Glutamatergic neuron (in vitro differentiated cells): Measurements from ENCODE around the gene SHROOM3. TPM values are rescaled to one million over a fixed set of nuclear protein-coding genes. Genes with fewer than 3 reads are reported as not detected.

Source experiments
- DNase-seq: peaks from one replicate; pipeline ENCODE4 v3.0.0; 2022
- H3K27ac Mint-ChIP-seq: one replicate; pipeline ENCODE4 v1.8.0; 2020; ENCODE audit warnings: mild to moderate bottlenecking, mixed read lengths, inconsistent platforms; ENCODE audit not compliant: unreplicated experiment
- H3K27me3 Mint-ChIP-seq: one replicate; pipeline ENCODE4 v1.8.0; 2020; ENCODE audit warnings: mild to moderate bottlenecking, moderate library complexity, mixed read lengths, inconsistent platforms; ENCODE audit not compliant: unreplicated experiment
- H3K36me3 Mint-ChIP-seq: one replicate; pipeline ENCODE4 v1.8.0; 2020; ENCODE audit warnings: mild to moderate bottlenecking, mixed read lengths, inconsistent platforms; ENCODE audit not compliant: unreplicated experiment
- H3K4me1 Mint-ChIP-seq: one replicate; pipeline ENCODE4 v1.8.0; 2020; ENCODE audit warnings: mild to moderate bottlenecking, low read depth, mixed read lengths, inconsistent platforms; ENCODE audit not compliant: unreplicated experiment
- H3K4me3 Mint-ChIP-seq: one replicate; pipeline ENCODE4 v1.8.0; 2020; ENCODE audit warnings: mild to moderate bottlenecking, mixed read lengths, inconsistent platforms; ENCODE audit not compliant: unreplicated experiment
- H3K9me3 Mint-ChIP-seq: one replicate; pipeline ENCODE4 v1.8.0; 2020; ENCODE audit warnings: mild to moderate bottlenecking, moderate library complexity, mixed read lengths, inconsistent platforms; ENCODE audit not compliant: unreplicated experiment
- total RNA-seq: library from RNA; stranded (reverse); fragmentation: NEBNext Ultra II Directional; extraction: Animal tissue kit (Norgen Biotek cat#: 25700); gene quantifications from one replicate; pipeline ENCODE4 v1.2.1, GENCODE V29; 2021; ENCODE audit not compliant: unreplicated experiment
- TF ChIP-seq, protein P1 (sequence below): fragments of 200-600 bp; sonication (generic); IDR thresholded peaks from one replicate; pipeline ENCODE4 v1.5.0; 2021; ENCODE audit not compliant: partially characterized antibody, unreplicated experiment

The SHROOM3 gene
- total RNA-seq, 1 donor from 2014 or later: 1.9 TPM

- Mint-ChIP-seq H3K4me1 (peaks cover 16% of the 10 kb centered on the region), H3K27ac (no peak overlapping the region), H3K9me3 (no peaks in the 10 kb centered on the region), H3K27me3 (peaks cover 2% of the 10 kb centered on the region), H3K36me3 (no peaks in the 10 kb centered on the region), H3K4me3 (no peak overlapping the region)
- TF ChIP-seq, protein P1, sequence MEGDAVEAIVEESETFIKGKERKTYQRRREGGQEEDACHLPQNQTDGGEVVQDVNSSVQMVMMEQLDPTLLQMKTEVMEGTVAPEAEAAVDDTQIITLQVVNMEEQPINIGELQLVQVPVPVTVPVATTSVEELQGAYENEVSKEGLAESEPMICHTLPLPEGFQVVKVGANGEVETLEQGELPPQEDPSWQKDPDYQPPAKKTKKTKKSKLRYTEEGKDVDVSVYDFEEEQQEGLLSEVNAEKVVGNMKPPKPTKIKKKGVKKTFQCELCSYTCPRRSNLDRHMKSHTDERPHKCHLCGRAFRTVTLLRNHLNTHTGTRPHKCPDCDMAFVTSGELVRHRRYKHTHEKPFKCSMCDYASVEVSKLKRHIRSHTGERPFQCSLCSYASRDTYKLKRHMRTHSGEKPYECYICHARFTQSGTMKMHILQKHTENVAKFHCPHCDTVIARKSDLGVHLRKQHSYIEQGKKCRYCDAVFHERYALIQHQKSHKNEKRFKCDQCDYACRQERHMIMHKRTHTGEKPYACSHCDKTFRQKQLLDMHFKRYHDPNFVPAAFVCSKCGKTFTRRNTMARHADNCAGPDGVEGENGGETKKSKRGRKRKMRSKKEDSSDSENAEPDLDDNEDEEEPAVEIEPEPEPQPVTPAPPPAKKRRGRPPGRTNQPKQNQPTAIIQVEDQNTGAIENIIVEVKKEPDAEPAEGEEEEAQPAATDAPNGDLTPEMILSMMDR: no peak
- DNase-seq: no peak
Measured at GRCh38 chr4:76714226-76714625, 279.2 kb downstream of the SHROOM3 start.

GRCh38 chr4:76716020-76716419 is 281.0 kb downstream of the SHROOM3 start:
- Mint-ChIP-seq H3K27me3 (peaks cover 2% of the 10 kb centered on the region), H3K4me3 (no peak overlapping the region), H3K36me3 (no peaks in the 10 kb centered on the region), H3K9me3 (no peaks in the 10 kb centered on the region), H3K27ac (no peak overlapping the region), H3K4me1 (peaks cover 17% of the 10 kb centered on the region)
- no peak for DNase-seq
- TF ChIP-seq, protein P1: no peak

- no peaks in the 10 kb centered on the region for H3K36me3 Mint-ChIP-seq
- H3K4me1 Mint-ChIP-seq: peaks cover 17% of the 10 kb centered on the region
- H3K27me3 Mint-ChIP-seq: peaks cover 2% of the 10 kb centered on the region
- TF ChIP-seq, protein P1: no peak
- H3K27ac Mint-ChIP-seq: no peak overlapping the region
- no peak for DNase-seq
- no peak overlapping the region for H3K4me3 Mint-ChIP-seq
- no peaks in the 10 kb centered on the region for H3K9me3 Mint-ChIP-seq
Measured at GRCh38 chr4:76716658-76717057, 281.6 kb downstream of the SHROOM3 start.

- peaks cover 5% of the 10 kb centered on the region for H3K27me3 Mint-ChIP-seq
- no peak for DNase-seq
- no peak overlapping the region for H3K27ac Mint-ChIP-seq
- peaks cover 17% of the 10 kb centered on the region for H3K4me1 Mint-ChIP-seq
- TF ChIP-seq, protein P1: no peak
- H3K9me3 Mint-ChIP-seq: no peaks in the 10 kb centered on the region
- H3K4me3 Mint-ChIP-seq: no peak overlapping the region
- H3K36me3 Mint-ChIP-seq: no peaks in the 10 kb centered on the region
Measured at GRCh38 chr4:76717431-76717830, 282.4 kb downstream of the SHROOM3 start.

GRCh38 chr4:76718021-76718420 is 283.0 kb downstream of the SHROOM3 start:
- no peak overlapping the region for H3K27ac Mint-ChIP-seq
- no peak overlapping the region for H3K4me3 Mint-ChIP-seq
- TF ChIP-seq, protein P1: no peak
- H3K4me1 Mint-ChIP-seq: peaks cover 17% of the 10 kb centered on the region
- H3K36me3 Mint-ChIP-seq: no peaks in the 10 kb centered on the region
- peaks cover 6% of the 10 kb centered on the region for H3K27me3 Mint-ChIP-seq
- H3K9me3 Mint-ChIP-seq: no peaks in the 10 kb centered on the region
- DNase-seq: no peak
